Measurements from ENCODE around the gene NFASC.

The NFASC gene

DNA sequence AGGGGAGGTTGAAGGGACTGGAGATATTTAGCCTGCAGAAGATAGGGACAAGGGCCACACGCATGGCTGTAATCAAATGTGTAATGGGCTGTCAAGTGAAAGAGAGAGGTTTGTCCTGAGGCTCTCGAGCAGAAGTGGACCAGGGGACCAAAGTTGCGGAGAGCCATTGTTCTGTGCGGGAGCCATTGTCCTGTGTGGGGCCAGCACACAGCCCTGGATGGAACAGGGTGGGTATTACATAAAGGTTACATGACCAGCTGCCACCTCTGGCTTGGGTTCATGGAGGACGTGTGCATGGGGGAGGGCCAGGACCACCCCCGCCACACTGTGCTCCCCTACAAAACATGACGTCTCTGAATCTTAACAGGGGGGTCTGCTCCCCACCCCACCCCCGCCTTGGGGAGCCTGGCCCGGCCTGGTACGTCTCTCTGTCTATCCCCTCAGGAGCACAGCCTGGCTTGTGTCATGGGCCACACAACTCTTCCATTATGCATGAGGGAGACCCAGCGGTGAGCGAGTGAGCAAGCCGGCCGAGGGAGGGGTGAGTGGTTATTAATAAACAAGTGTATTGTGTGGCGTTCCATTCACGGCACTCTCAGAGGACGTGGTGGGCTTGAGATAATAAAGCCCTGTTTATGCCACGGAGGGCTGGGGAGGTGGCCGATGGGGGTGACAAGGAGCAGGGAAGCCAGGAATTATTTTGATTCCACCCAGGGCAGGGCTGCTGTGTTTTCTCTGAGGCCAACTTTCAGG, at the start of gene NFASC:
NFASC (plus strand) TSS at position 703 of the 753 bp plus-strand sequence. CDS start 73,454 bp downstream, outside the sequence.
- no peak for DNase-seq (ENCODE audit: low spot score)

DNA sequence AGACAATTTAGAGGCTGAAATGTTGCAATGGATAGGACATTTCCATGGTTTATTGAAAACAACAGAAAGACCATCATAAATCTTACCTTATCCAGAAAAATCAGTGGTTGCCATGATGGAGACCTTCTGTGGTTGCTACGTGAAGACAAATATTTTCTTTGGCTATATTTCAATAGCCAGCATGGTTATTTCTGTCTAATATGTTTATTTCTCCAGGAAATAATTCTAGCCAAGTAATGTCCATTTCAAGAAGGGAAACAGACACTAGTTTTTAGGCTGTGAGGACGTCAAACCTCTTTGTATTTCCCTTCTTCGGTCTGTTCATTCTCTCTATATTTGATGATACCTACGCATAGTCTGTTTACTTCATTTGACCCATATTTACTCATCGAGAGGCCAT, 49.2 kb upstream of the NFASC start:
- no peak for DNase-seq (ENCODE audit: low spot score)

DNA sequence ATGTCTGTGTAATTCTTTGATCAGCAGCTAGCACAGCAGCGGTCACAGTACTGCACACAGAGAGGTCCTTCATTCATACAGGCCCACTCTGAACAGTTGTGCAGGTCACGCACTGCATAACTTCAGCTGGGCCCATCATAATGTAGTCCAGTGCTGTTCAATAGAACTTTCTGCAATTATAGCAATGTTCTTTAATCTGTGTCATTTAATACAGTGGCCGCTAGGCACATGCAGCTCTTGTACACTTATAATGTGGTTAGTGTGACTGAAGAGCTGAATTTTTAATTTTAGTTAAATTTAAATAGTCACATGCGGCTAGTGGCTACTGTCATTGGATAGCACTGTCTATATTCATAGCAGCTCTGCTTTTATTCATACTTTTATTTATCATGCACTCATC, 48.7 kb upstream of the NFASC start:
- DNase-seq (ENCODE audit: low spot score), result no peak

DNA sequence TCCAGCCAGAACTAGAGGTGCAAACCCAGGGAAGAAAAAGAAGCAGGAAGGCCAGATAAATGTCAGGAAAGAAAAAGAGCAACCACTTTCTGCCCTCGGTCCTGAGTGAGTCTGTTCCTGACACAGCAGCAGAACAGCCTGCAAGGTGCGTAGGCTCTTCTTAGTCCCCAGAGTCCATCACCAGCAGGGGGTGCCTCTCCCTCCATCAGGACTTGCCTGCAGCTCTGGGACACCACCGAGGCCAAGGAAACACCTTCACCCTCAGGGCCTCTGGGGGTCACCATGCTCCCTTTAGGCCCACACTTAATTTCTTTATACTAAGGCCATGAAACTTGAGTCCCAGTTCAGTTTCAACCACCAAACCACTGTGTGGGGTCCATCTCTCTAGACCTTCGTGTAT, 43.7 kb upstream of the NFASC start:
- DNase-seq (ENCODE audit: low spot score), result no peak

DNA sequence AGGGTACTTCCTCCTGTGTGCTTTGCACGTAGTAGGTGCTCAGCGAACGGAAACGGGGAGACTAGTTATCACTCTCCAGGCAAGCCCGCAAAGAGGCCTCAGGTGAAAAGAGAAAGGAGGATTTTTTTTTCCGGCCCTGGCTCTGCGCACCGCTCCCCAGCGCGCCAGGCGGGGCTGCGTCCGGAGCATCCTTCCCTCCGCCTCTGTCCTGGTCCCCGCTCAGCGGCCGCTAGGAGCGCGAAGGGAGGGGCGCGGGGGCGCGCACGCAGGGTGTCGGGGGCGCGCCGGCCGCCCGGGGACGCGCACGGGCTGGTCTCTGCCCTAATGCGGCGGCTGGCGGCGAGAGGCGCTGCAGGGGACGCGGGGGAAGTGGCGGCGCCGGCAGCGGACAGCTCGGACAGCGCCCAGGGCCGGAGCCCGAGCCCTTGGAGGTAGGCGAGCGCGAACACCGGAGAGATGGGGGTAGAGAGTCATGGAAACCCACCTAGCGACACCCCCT, 42.3 kb upstream of the NFASC start:
- peak; percentile 53 for DNase-seq (ENCODE audit: low spot score)

DNA sequence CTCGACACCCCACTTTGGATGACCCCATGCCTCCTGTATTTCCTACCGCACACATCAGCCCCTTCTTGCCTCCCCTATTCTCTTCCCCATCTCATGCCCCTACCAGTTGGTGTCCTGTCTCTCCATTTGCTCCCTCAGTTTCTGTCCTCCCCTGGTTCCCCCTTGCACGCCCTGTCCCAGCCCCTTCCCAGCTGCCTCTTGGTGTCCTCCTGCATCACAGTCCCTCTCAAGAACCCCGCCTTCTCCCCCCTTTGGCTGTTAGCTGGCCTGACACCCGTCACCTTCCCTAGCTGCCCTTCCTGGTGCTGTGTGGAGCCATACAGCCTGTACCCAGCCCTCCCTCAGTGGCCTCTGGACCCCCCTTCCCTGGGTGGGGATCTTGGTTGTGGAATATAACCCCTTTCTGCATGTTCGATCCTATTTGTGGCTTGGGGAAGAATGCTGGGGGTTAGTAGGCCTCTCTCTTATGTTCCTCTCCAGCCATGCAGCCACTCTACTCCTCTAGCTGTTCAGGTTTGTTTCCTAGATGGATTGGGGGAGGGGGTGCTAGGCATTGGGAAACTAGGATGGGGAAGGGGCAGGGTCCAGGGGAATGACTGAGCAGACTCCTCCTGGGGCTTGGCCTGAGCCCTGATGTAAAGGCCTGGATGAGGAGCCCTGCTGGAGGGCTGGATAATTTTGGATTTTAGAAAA, 41.4 kb upstream of the NFASC start:
- no peak for DNase-seq (ENCODE audit: low spot score)

DNA sequence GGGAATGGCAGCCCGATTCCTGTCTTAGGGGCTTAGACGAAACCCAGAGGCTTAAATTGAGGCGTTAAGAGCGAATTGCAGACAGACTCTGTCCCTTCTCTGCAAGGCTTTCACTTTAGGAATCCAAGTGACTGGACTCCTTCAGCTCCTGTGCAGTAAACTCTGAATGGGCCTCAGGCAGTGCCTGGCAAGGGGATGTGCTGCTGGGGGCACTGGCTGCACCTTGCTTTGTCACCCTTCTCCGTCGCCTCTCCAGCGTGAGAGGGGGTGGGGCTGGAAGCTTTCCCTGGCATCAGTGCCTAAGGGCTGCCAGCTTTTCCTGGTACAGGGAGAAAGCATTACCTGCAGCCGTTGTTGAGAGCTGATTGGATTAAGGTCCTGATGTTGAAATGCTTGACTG, 39.9 kb upstream of the NFASC start:
- no peak for DNase-seq (ENCODE audit: low spot score)

DNA sequence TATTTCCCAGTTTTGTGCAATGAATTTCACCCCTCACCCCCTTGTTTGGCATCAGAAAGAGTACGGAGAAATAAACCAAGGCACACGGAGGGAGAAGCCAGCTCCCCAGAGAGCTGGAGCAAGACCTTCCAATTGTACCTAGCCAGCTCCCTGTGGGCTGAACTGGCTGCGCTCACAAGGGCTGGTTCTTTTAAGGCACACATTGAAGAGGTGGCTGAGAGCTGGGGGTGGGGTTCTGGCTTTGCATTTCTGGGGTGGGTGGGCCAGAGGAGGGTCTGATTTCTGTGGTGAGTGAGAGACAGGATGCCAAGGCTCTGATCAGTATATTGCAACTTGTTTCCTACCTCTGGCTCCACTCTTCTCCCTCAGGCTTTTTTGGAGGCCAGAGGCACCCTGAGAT, 39.5 kb upstream of the NFASC start:
- DNase-seq (ENCODE audit: low spot score), result no peak

DNA sequence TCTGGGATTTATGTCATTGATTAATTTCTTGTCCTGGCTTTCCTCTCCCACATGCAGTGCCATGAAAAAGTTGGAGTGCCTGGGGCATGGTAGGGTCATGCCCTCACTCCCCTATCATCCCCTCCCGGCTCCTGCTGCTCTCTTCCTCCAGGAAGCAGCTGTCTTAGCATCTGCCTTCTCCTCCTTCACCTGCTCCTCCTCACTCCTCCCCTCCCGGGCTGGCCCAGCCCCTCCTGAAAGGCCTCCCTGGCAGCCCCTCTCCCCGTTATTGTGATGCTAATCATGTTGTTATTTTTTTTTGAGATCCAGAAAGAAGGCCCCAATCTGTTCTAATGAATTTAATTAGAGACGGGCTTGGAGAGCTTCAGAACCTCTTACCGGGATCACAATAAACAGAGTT, 36.3 kb upstream of the NFASC start:
- DNase-seq (ENCODE audit: low spot score), result no peak

DNA sequence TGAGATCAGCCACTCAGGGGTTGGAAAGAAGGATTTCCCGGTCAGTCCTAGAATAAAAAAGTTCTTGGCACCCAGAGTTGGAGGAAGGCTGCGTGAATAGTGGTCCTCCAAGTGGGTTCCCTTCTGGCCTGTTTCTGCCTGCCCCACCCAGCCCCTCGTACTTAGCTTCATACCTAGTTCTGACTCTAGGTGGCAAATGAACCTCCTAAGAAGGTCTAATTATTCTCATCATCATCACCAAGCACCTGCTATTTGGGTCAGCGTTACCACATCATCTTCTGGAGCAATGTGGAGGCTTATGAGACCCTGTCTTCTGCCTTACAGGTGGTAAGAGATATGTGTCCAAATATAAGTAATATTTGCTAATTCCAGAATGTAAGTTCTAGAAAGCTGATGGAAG, 35.9 kb upstream of the NFASC start:
- DNase-seq (ENCODE audit: low spot score), result no peak

DNA sequence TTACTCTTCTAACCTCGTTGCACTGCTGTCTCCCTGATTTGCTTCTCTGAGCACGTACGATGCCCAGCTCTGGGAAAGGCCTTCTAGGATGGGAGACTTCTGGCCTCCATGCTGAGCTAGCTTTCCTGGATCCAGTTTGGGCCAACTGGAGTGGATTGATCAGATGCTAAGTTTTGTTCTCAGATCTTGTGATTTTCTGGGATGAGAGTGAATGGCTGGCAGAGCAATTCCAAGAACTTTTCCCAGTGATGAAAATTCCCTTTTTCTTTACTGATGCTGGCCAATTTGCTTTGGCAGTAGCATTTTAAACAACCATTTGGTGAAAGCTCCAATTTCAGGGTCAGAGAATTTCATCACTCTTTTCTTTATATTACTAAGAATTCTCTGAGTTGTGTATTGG, 34.9 kb upstream of the NFASC start:
- no peak for DNase-seq (ENCODE audit: low spot score)

DNA sequence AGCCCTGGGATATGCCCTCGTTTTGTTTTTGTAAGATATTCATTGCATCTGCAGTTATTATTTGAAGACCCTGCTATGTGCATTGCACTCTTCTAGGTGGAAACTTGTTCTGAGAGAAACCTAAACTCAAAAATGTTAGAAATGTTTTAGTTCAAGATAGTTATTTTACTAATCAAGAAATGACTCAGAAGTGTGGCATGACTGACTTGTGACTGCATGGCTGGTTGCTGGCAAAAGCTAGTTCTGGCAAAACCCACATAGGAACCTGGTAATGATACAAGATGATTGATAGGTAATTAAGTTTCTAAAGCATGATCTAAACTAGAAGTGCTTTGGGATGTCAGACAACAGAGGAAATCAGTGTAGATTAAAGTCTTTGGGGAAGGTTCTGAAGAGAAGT, 33.8 kb upstream of the NFASC start:
- no peak for DNase-seq (ENCODE audit: low spot score)

DNA sequence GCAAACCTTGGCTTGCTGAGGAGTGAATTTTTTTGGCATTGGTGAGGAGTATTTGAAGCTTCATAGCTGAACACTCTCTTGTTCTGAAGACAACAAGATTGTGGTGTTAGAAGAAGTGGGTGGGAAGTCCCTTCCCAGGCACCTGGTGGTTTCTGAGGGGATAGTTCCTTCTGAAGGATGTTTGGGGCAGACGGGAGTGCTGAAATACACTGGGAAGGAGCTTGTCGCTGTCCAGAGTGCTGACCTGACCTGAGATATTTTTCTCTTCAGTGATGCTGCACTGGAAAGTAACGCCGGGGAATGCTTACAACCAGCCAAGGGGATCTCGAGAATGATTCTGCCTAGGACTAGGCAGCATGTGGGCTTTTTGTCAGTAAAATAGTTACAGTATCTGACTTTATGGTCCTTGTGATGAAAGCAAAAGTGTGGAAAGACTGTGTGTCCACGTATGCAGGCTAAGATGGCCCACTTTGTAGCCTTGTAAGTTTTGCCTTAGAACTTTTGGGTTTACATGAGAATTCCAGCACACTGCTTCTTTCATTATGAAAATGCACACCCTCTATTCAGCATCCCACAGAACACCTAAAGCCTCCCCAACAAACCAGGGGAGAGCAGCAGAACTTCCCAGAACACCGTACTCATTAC, 33.1 kb upstream of the NFASC start:
- peak; percentile 33 for DNase-seq (ENCODE audit: low spot score)

DNA sequence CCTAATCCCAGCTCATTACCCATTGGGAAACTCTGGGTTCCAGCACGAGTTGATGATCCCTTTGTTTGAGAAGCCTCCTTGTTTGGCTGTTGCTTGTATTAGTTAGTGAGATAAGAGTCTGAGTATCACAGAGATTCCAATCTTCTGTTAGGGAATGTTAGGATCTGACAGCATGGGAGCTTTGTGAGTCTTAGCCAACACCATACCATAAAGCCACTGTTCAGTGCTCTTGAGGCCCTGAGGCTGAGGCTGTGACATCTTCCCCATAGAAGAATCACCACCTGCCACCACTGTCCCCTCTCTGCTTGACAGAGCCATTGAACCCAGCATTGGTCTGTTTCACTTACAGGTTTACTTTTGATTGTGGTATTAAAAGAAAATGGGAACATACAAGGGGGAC, 29.3 kb upstream of the NFASC start:
- DNase-seq (ENCODE audit: low spot score), result no peak

DNA sequence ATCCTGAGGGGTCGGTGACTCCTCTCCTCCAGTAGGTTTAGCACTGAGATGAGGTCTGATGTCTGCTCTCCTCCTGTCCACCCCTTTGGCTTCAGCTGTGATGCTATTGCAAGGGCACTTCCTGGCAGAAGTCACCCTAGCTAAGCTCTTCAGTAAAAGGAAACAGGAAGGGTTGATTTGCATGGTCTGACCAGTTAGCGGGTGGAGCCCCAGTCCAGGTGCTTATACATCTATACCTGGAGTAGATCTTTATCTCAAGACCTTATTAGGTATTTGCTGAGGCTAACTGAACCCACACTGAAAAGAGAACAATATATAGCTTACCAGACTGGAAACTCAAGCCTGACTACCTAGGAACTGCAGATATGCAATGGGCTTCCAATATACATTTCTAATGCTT, 28.9 kb upstream of the NFASC start:
- DNase-seq (ENCODE audit: low spot score), result no peak

DNA sequence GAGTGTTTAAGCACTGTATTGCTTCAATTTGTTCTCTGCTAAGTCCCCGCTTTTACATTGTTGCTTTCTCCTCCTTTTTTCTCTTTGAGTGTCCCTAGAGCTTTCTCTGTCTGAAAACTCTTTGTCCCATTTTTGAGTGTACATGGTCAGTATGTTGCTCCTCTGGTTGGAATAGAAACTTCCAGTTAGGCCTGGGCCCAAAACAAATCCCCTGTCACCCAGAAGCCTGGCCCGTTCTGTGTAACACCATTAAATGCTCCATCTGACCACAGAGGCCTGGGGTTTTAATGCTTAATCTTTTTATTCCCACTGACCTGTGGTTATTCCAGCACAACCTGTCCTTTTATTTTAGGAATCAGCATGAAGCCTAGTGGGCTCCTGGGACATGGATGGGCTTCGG, 28.3 kb upstream of the NFASC start:
- DNase-seq (ENCODE audit: low spot score), result no peak

DNA sequence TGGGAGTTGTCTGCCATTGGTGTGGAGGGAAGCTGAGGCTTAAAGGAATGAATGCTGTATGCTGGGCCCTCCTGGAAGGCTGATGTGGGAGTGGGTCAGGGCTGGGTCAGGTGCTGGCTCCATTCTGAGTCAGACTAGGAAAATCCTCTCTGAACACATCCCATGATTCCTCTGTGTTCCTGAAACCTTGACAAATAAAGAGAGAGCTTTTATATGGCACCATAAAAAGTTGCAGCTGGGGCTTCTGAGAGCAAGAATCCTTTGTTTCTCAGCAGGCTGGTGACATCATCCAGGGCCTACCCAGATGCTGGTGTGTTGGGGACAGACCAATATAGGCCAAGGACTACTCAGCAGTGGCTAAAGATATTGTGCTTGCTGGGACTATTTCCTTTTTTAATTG, 27.8 kb upstream of the NFASC start:
- peak; percentile 5 for DNase-seq (ENCODE audit: low spot score)

DNA sequence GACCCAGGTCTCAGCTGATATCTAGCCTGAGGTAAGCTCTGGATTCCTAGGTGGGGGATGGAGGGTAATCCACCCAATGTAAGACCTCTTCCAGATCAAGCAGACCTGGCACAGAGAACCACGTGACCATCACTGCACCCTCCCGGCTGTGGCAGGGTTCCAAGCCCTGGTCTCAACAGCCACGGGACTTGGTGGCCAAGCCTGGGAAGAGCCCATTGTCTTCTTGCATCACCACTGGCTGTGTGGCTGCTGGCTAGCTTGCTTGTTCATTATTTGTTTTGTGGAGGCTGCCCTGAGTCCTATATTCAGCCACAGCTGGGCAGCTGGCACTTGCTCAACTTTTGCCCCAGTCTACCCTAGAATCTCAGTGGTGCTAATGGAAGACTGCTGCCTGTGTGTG, 24.1 kb upstream of the NFASC start:
- DNase-seq (ENCODE audit: low spot score), result no peak

DNA sequence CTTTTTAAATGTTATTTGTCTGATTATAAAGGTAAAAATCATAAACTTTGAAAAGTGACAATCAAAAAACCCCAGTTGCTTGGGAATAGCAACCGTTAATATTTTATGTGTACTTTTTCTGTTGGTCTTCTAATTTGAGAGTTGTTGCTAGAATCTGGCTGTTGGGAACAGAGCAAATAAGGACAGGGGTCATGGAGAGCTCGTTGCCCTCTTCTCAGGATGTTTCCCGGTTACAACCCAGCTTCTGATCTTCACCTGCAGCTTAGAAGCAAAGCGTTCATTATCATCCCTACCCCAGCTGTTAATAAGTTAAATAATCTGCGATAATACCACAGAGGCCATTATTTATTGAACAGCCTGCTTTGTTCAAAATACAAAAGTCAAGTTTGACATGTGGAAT, 22.1 kb upstream of the NFASC start:
- DNase-seq (ENCODE audit: low spot score), result no peak

DNA sequence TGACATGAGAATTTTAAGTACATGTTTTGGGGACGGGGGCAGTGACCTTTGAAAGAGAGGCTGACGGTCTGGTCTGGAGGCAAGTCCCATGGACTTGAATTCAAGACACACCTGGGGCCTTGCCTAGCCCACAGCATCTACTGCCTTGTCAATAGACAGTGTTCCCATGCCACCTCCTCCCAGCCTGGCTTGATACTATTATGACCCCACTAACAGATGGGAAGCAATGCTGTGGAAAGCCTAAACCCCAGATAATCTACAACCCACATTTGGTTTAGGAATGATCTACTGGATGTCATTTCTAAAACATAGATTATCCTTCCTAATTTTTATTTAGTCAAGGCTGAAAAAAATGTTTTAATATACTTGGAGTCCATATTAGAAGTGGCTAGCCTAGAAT, 17.8 kb upstream of the NFASC start:
- no peak for DNase-seq (ENCODE audit: low spot score)

DNA sequence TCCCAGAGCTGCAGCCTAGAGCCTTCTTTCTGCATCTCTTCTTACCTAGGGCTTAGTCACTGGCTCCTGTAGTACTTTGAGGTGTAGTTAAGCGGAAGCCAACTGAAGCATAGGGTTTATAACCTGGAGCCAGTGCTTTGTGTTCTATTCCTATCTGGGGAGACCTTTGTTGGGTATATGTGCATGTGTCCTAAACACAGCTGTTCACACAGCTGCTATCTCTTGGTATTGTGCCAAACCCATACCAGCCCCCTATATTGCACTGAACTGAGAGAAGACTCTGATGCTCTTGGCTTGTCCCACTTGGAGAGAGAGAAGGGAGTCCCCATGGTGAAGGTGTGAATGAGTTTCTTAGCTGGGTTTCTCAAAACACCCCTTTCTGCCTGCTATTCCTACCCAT, 17.2 kb upstream of the NFASC start:
- no peak for DNase-seq (ENCODE audit: low spot score)

DNA sequence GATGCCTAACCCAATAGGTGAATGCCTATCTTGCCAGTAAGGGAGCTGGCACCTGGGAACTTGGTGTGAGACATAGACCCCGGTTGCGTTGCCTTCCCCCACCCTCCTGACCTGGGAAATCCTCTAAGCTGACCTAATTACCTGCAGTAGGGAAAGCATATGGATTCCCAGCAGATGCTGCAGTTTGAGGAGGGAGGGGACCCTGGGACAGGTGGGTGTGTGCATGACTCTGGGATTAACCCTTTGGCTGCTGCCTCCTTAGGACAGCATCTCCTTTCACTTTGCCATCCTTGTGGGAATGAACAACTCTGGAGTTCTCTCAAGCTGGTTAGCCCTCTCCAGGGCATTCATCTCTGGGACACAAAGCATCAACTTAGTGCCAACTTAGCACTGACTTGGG, 16.4 kb upstream of the NFASC start:
- DNase-seq (ENCODE audit: low spot score), result no peak

DNA sequence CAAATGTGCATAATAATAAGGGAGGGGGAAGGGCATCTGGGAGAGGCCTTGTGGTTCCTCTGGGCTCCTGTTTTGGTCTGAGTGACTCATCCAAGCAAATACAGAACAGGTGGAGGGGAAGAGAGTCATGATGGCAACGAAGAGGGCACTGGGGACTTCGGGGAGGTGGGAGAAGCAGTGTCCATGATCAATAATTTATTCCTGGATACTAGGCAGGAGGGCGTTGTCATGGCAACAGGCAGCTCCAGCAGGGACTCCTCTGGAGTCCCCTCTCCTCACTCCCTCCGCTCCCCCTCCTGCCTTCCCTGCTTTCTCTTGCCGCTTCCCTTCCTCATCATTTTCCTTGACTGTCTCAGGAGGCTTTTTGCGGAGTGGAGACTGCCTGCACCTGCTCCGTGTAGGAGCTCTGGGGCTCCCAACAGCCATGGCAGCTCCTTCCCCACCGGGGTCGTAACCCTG, 12.3 kb upstream of the NFASC start:
- DNase-seq (ENCODE audit: low spot score), result peak; percentile 49
